Caco-2 (cell line): ENCODE data around the gene BIRC5. TPM values are rescaled to one million over a fixed set of nuclear protein-coding genes. Genes with fewer than 3 reads are reported as not detected.

Experiments
- BruUV-seq: library from RNA; stranded (reverse); fragments of 400-500 nt; replicated peaks from 2 replicates; lab custom pipeline; 2021; lab: Mats Ljungman, UMichigan
- CTCF ChIA-PET: fragments of 300-600 bp; sonication (Branson Sonifier 250); formaldehyde crosslinking; loops from one replicate; lab custom pipeline; 2022; ENCODE audit warnings: antibody characterized with exemption; lab: Charles Lee
- POLR2A ChIA-PET: fragments of 300-600 bp; sonication (Branson Sonifier 250); formaldehyde crosslinking; loops from one replicate; lab custom pipeline; 2022; ENCODE audit warnings: antibody characterized with exemption; lab: Charles Lee
- DNase-seq, 2 experiments: peaks; one replicate each; pipeline versions ENCODE4 v3.0.0 to v3.0.0-alpha.2; 2020 to 2022
- H3K27me3 ChIP-seq: replicated peaks from 2 replicates; pipeline ENCODE4 v1.6.0; 2011; ENCODE audit warnings: low read length; ENCODE audit not compliant: control insufficient read depth, insufficient read depth
- H3K36me3 ChIP-seq: 2 replicates; pipeline ENCODE4 v1.5.1; 2011; ENCODE audit warnings: low read length; ENCODE audit not compliant: control insufficient read depth, insufficient read depth
- H3K4me1 ChIP-seq: fragments of 250-450 bp; sonication (Bioruptor Pico); 2 replicates; pipeline ENCODE4 v1.5.1; 2020; ENCODE audit warnings: mild to moderate bottlenecking
- H3K4me3 ChIP-seq: 2 replicates; pipeline ENCODE4 v1.5.1; 2011; ENCODE audit warnings: low read depth, mild to moderate bottlenecking, control low read depth, low read length
- H3K9me3 ChIP-seq: fragments of 250-450 bp; sonication (Bioruptor Pico); 2 replicates; pipeline ENCODE4 v1.5.1; 2020; ENCODE audit warnings: mild to moderate bottlenecking, moderate library complexity
- H3K27ac Mint-ChIP-seq: one replicate; pipeline ENCODE4 v1.8.0; 2022; ENCODE audit warnings: mixed read lengths; ENCODE audit not compliant: unreplicated experiment
- H3K27me3 Mint-ChIP-seq: one replicate; pipeline ENCODE4 v1.8.0; 2022; ENCODE audit warnings: mixed read lengths; ENCODE audit not compliant: insufficient read depth, unreplicated experiment
- H3K36me3 Mint-ChIP-seq: one replicate; pipeline ENCODE4 v1.8.0; 2022; ENCODE audit warnings: mild to moderate bottlenecking, mixed read lengths; ENCODE audit not compliant: insufficient read depth, unreplicated experiment
- H3K4me1 Mint-ChIP-seq: one replicate; pipeline ENCODE4 v1.8.0; 2022; ENCODE audit warnings: low read depth, mixed read lengths; ENCODE audit not compliant: unreplicated experiment
- H3K4me3 Mint-ChIP-seq: one replicate; pipeline ENCODE4 v1.8.0; 2022; ENCODE audit warnings: mild to moderate bottlenecking, moderate library complexity, mixed read lengths; ENCODE audit not compliant: unreplicated experiment
- H3K9me3 Mint-ChIP-seq: one replicate; pipeline ENCODE4 v1.8.0; 2022; ENCODE audit warnings: mixed read lengths; ENCODE audit not compliant: unreplicated experiment
- CTCF ChIP-seq, 2 experiments: fragments of 200-600 bp in 1 of 2; IDR thresholded peaks; 1 replicate in 1 of 2; 2 replicates in 1 of 2; pipeline versions ENCODE4 v1.5.1 to v1.8.0; 2011 to 2022; ENCODE audit warnings: antibody characterized with exemption in 1 of 2, control low read depth in 1 of 2, inconsistent platforms in 1 of 2, low read depth in 1 of 2, low read length in 1 of 2, mild to moderate bottlenecking in 1 of 2, moderate library complexity in 1 of 2; ENCODE audit not compliant: insufficient read depth in 1 of 2, severe bottlenecking in 1 of 2, unreplicated experiment in 1 of 2
- intact Hi-C: fragments of 100-400 bp; cut with micrococcal nuclease; formaldehyde crosslinking; loops from one replicate; pipeline ENCODE4 v1.10.0; 2022; ENCODE audit not compliant: unreplicated experiment
- total RNA-seq: library from RNA; stranded (reverse); gene quantifications from 2 replicates; pipeline ENCODE4 v1.2.3, GENCODE V29; 2022

Gene BIRC5
- total RNA-seq, 1 experiment from 2014 or later = 88.8 TPM

DNA sequence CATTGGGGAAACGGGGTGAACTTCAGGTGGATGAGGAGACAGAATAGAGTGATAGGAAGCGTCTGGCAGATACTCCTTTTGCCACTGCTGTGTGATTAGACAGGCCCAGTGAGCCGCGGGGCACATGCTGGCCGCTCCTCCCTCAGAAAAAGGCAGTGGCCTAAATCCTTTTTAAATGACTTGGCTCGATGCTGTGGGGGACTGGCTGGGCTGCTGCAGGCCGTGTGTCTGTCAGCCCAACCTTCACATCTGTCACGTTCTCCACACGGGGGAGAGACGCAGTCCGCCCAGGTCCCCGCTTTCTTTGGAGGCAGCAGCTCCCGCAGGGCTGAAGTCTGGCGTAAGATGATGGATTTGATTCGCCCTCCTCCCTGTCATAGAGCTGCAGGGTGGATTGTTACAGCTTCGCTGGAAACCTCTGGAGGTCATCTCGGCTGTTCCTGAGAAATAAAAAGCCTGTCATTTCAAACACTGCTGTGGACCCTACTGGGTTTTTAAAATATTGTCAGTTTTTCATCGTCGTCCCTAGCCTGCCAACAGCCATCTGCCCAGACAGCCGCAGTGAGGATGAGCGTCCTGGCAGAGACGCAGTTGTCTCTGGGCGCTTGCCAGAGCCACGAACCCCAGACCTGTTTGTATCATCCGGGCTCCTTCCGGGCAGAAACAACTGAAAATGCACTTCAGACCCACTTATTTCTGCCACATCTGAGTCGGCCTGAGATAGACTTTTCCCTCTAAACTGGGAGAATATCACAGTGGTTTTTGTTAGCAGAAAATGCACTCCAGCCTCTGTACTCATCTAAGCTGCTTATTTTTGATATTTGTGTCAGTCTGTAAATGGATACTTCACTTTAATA, 10.4 kb downstream of the BIRC5 start:
- no peak for DNase-seq
- no peak overlapping the region for H3K4me3 Mint-ChIP-seq
- H3K4me1 Mint-ChIP-seq = no peaks in the 10 kb centered on the region
- ChIA-PET POLR2A (interaction anchor here (0.5 kb wide), 1 partner anchor 497 kb away, joined by 3 read pairs; no protein-coding TSS in a partner anchor), CTCF (interaction anchor here (1.4 to 1.6 kb wide), 2 partner anchors 26 to 38 kb away, joined by 3 read pairs; partner anchors contain the start of genes AFMID and TK1)
- no peaks in the 10 kb centered on the region for H3K27me3 ChIP-seq
- peaks cover 52% of the 10 kb centered on the region for H3K36me3 Mint-ChIP-seq
- no peaks in the 10 kb centered on the region for H3K36me3 ChIP-seq
- H3K4me1 ChIP-seq = no peaks in the 10 kb centered on the region
- H3K9me3 ChIP-seq = no peaks in the 10 kb centered on the region
- no peak overlapping the region for H3K27ac Mint-ChIP-seq
- H3K4me3 ChIP-seq = no peak overlapping the region
- H3K9me3 Mint-ChIP-seq = no peaks in the 10 kb centered on the region
- no TSS peak for BruUV-seq
- intact Hi-C loops = no loop called here
- no peaks in the 10 kb centered on the region for H3K27me3 Mint-ChIP-seq
- no peak for TF ChIP-seq CTCF (IDR thresholded peaks at IDR 0.05; ENCODE audit: insufficient read depth in 1 of 2, low read depth in 1 of 2, low read length in 1 of 2, severe bottlenecking in 1 of 2, unreplicated experiment in 1 of 2)

DNA sequence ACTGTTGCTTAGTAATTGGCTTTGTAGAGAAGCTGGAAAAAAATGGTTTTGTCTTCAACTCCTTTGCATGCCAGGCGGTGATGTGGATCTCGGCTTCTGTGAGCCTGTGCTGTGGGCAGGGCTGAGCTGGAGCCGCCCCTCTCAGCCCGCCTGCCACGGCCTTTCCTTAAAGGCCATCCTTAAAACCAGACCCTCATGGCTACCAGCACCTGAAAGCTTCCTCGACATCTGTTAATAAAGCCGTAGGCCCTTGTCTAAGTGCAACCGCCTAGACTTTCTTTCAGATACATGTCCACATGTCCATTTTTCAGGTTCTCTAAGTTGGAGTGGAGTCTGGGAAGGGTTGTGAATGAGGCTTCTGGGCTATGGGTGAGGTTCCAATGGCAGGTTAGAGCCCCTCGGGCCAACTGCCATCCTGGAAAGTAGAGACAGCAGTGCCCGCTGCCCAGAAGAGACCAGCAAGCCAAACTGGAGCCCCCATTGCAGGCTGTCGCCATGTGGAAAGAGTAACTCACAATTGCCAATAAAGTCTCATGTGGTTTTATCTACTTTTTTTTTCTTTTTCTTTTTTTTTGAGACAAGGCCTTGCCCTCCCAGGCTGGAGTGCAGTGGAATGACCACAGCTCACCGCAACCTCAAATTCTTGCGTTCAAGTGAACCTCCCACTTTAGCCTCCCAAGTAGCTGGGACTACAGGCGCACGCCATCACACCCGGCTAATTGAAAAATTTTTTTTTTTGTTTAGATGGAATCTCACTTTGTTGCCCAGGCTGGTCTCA, 11.2 kb downstream of the BIRC5 start:
- Histone ChIP-seq H3K4me3 (no peak overlapping the region), H3K36me3 (no peaks in the 10 kb centered on the region), H3K9me3 (no peaks in the 10 kb centered on the region), H3K27me3 (no peaks in the 10 kb centered on the region), H3K4me1 (no peaks in the 10 kb centered on the region)
- DNase-seq = no peak
- ChIA-PET CTCF (interaction anchor here (1.4 to 1.6 kb wide), 2 partner anchors 26 to 38 kb away, joined by 3 read pairs; partner anchors contain the start of genes AFMID and TK1), POLR2A (interaction anchor here (0.5 kb wide), 1 partner anchor 497 kb away, joined by 3 read pairs; no protein-coding TSS in a partner anchor)
- Mint-ChIP-seq H3K4me1 (no peaks in the 10 kb centered on the region), H3K36me3 (peaks cover 44% of the 10 kb centered on the region), H3K9me3 (no peaks in the 10 kb centered on the region), H3K27me3 (no peaks in the 10 kb centered on the region), H3K4me3 (no peak overlapping the region), H3K27ac (no peak overlapping the region)
- intact Hi-C loops = no loop called here
- TF ChIP-seq CTCF (IDR thresholded peaks at IDR 0.05; ENCODE audit: insufficient read depth in 1 of 2, low read depth in 1 of 2, low read length in 1 of 2, severe bottlenecking in 1 of 2, unreplicated experiment in 1 of 2) = no peak
- no TSS peak for BruUV-seq
